Caco-2 (cell line): ENCODE results near the gene MICALL2. TPM values are rescaled to one million over a fixed set of nuclear protein-coding genes. Genes with fewer than 3 reads are reported as not detected.

Experiments
- BruUV-seq: library from RNA; stranded (reverse); fragments of 400-500 nt; replicated peaks from 2 replicates; lab custom pipeline; 2021; lab: Mats Ljungman, UMichigan
- CTCF ChIA-PET: fragments of 300-600 bp; sonication (Branson Sonifier 250); formaldehyde crosslinking; loops from one replicate; lab custom pipeline; 2022; ENCODE audit warnings: antibody characterized with exemption; lab: Charles Lee
- POLR2A ChIA-PET: fragments of 300-600 bp; sonication (Branson Sonifier 250); formaldehyde crosslinking; loops from one replicate; lab custom pipeline; 2022; ENCODE audit warnings: antibody characterized with exemption; lab: Charles Lee
- DNase-seq, 2 experiments: peaks; one replicate each; pipeline versions ENCODE4 v3.0.0 to v3.0.0-alpha.2; 2020 to 2022
- H3K27me3 ChIP-seq: replicated peaks from 2 replicates; pipeline ENCODE4 v1.6.0; 2011; ENCODE audit warnings: low read length; ENCODE audit not compliant: control insufficient read depth, insufficient read depth
- H3K36me3 ChIP-seq: 2 replicates; pipeline ENCODE4 v1.5.1; 2011; ENCODE audit warnings: low read length; ENCODE audit not compliant: control insufficient read depth, insufficient read depth
- H3K4me1 ChIP-seq: fragments of 250-450 bp; sonication (Bioruptor Pico); 2 replicates; pipeline ENCODE4 v1.5.1; 2020; ENCODE audit warnings: mild to moderate bottlenecking
- H3K4me3 ChIP-seq: 2 replicates; pipeline ENCODE4 v1.5.1; 2011; ENCODE audit warnings: low read depth, mild to moderate bottlenecking, control low read depth, low read length
- H3K9me3 ChIP-seq: fragments of 250-450 bp; sonication (Bioruptor Pico); 2 replicates; pipeline ENCODE4 v1.5.1; 2020; ENCODE audit warnings: mild to moderate bottlenecking, moderate library complexity
- H3K27ac Mint-ChIP-seq: one replicate; pipeline ENCODE4 v1.8.0; 2022; ENCODE audit warnings: mixed read lengths; ENCODE audit not compliant: unreplicated experiment
- H3K27me3 Mint-ChIP-seq: one replicate; pipeline ENCODE4 v1.8.0; 2022; ENCODE audit warnings: mixed read lengths; ENCODE audit not compliant: insufficient read depth, unreplicated experiment
- H3K36me3 Mint-ChIP-seq: one replicate; pipeline ENCODE4 v1.8.0; 2022; ENCODE audit warnings: mild to moderate bottlenecking, mixed read lengths; ENCODE audit not compliant: insufficient read depth, unreplicated experiment
- H3K4me1 Mint-ChIP-seq: one replicate; pipeline ENCODE4 v1.8.0; 2022; ENCODE audit warnings: low read depth, mixed read lengths; ENCODE audit not compliant: unreplicated experiment
- H3K4me3 Mint-ChIP-seq: one replicate; pipeline ENCODE4 v1.8.0; 2022; ENCODE audit warnings: mild to moderate bottlenecking, moderate library complexity, mixed read lengths; ENCODE audit not compliant: unreplicated experiment
- H3K9me3 Mint-ChIP-seq: one replicate; pipeline ENCODE4 v1.8.0; 2022; ENCODE audit warnings: mixed read lengths; ENCODE audit not compliant: unreplicated experiment
- intact Hi-C: fragments of 100-400 bp; cut with micrococcal nuclease; formaldehyde crosslinking; loops from one replicate; pipeline ENCODE4 v1.10.0; 2022; ENCODE audit not compliant: unreplicated experiment
- total RNA-seq: library from RNA; stranded (reverse); gene quantifications from 2 replicates; pipeline ENCODE4 v1.2.3, GENCODE V29; 2022
- TF ChIP-seq, protein P1 (sequence below), 2 experiments: fragments of 200-600 bp in 1 of 2; IDR thresholded peaks; 1 replicate in 1 of 2; 2 replicates in 1 of 2; pipeline versions ENCODE4 v1.5.1 to v1.8.0; 2011 to 2022; ENCODE audit warnings: antibody characterized with exemption in 1 of 2, control low read depth in 1 of 2, inconsistent platforms in 1 of 2, low read depth in 1 of 2, low read length in 1 of 2, mild to moderate bottlenecking in 1 of 2, moderate library complexity in 1 of 2; ENCODE audit not compliant: insufficient read depth in 1 of 2, severe bottlenecking in 1 of 2, unreplicated experiment in 1 of 2

The MICALL2 gene
- total RNA-seq, 1 experiment from 2014 or later = 14.7 TPM

DNA sequence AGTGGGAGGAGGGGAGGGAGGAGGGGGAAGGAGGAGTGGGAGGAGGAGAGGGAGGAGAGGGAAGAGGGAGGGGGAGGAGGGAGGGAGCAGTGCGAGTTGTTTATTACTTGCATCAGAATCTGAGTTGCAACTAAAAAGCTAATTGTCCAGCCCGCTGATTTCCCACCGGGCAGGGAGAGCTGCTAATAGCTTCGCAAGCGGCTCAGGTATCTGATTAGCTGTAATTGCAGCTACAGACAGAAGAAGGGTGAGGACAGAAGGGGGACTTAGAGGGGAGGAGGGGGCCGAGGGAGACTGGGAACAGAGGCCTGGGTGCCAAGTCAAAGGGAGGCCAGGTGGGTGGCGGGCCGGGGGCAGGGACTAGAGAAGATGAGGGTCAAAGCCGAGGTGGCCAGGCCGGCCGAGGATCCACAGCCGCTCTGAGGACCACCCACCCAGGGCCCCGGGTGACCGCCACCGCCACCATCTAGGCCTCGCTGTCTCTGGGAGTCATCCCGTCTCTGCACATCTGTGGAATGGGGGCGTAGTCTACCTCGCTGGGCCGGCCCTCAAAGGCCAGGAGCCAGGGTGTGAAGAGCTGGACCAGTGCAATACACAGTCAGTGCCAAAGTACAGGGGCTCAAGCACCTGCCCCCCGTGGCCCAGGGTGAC is 54.2 kb downstream of the MICALL2 start:
- no peaks in the 10 kb centered on the region for H3K4me1 Mint-ChIP-seq
- H3K36me3 Mint-ChIP-seq = no peaks in the 10 kb centered on the region
- no peak overlapping the region for H3K27ac Mint-ChIP-seq
- no peaks in the 10 kb centered on the region for H3K4me1 ChIP-seq
- no peaks in the 10 kb centered on the region; the same call in 1 of the 2 replicates for H3K27me3 ChIP-seq
- H3K9me3 Mint-ChIP-seq = no peaks in the 10 kb centered on the region
- intact Hi-C loops = no loop called here
- POLR2A ChIA-PET = no interaction called here
- TF ChIP-seq, protein P1, sequence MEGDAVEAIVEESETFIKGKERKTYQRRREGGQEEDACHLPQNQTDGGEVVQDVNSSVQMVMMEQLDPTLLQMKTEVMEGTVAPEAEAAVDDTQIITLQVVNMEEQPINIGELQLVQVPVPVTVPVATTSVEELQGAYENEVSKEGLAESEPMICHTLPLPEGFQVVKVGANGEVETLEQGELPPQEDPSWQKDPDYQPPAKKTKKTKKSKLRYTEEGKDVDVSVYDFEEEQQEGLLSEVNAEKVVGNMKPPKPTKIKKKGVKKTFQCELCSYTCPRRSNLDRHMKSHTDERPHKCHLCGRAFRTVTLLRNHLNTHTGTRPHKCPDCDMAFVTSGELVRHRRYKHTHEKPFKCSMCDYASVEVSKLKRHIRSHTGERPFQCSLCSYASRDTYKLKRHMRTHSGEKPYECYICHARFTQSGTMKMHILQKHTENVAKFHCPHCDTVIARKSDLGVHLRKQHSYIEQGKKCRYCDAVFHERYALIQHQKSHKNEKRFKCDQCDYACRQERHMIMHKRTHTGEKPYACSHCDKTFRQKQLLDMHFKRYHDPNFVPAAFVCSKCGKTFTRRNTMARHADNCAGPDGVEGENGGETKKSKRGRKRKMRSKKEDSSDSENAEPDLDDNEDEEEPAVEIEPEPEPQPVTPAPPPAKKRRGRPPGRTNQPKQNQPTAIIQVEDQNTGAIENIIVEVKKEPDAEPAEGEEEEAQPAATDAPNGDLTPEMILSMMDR (IDR thresholded peaks at IDR 0.05; ENCODE audit: insufficient read depth in 1 of 2, low read depth in 1 of 2, low read length in 1 of 2, severe bottlenecking in 1 of 2, unreplicated experiment in 1 of 2) = no peak
- H3K27me3 Mint-ChIP-seq = peaks cover 27% of the 10 kb centered on the region
- no peak overlapping the region for H3K4me3 Mint-ChIP-seq
- H3K4me3 ChIP-seq = no peak overlapping the region
- BruUV-seq = no TSS peak
- H3K9me3 ChIP-seq = no peaks in the 10 kb centered on the region
- H3K36me3 ChIP-seq = no peaks in the 10 kb centered on the region
- DNase-seq = no peak
- CTCF ChIA-PET = no interaction called here

GRCh38 chr7:1404460-1404809 is 54.8 kb downstream of the MICALL2 start:
- ChIA-PET POLR2A (no interaction called here), CTCF (no interaction called here)
- intact Hi-C loops = no loop called here
- no peak for DNase-seq
- H3K9me3 Mint-ChIP-seq = no peaks in the 10 kb centered on the region
- BruUV-seq = no TSS peak
- H3K27me3 ChIP-seq = no peaks in the 10 kb centered on the region; the same call in 1 of the 2 replicates
- no peaks in the 10 kb centered on the region for H3K36me3 Mint-ChIP-seq
- H3K4me1 ChIP-seq = no peaks in the 10 kb centered on the region
- no peaks in the 10 kb centered on the region for H3K4me1 Mint-ChIP-seq
- H3K27ac Mint-ChIP-seq = no peak overlapping the region
- no peak overlapping the region for H3K4me3 ChIP-seq
- no peaks in the 10 kb centered on the region for H3K9me3 ChIP-seq
- peaks cover 27% of the 10 kb centered on the region for H3K27me3 Mint-ChIP-seq
- H3K36me3 ChIP-seq = no peaks in the 10 kb centered on the region
- no peak overlapping the region for H3K4me3 Mint-ChIP-seq
- TF ChIP-seq, protein P1 (IDR thresholded peaks at IDR 0.05; ENCODE audit: insufficient read depth in 1 of 2, low read depth in 1 of 2, low read length in 1 of 2, severe bottlenecking in 1 of 2, unreplicated experiment in 1 of 2) = no peak

DNA sequence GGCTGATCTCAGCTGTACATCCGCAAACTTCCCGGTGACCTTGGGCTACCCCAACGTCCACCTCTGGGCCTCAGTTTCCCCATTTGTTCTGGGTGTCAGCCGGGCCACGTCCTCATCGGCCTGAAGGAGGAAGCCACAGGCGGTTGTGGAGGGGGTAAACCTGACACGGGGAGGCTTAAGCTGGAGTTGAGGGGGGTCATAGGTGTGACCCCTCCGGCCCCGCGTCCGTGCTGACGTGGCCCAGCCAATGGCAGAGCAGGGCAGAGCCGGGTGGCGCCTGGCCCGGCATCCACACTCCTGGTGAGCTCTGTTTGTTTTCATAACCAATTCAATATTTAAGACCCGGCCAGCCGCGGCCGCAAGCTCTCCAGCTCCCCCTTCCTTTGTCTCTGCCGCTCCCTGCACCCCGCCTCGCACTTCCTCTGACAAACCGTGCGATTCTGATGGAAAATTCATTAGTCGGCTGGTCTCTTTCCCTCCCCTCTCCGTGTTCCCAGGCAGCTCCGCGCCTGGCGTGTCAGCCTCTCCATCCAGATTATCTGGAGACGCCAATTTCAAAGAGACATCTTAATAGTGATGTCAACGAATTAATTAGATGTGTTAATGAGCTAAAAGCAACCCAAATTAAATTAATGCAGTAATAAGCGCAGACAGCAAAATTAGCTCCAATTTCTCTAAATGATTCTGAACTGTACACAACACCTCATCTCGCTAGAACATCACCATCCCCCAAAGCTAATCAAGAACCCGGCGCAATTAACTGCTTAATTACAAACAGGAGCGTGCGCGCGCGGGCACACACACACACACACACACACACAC is 55.4 kb downstream of the MICALL2 start:
- Mint-ChIP-seq H3K27me3 (peaks cover 27% of the 10 kb centered on the region), H3K36me3 (no peaks in the 10 kb centered on the region)

More for the DNA sequence above, 55.4 kb downstream of the MICALL2 start:
- Histone ChIP-seq H3K4me1 (no peaks in the 10 kb centered on the region), H3K27me3 (no peaks in the 10 kb centered on the region; the same call in 1 of the 2 replicates), H3K36me3 (no peaks in the 10 kb centered on the region), H3K9me3 (no peaks in the 10 kb centered on the region), H3K4me3 (no peak overlapping the region)
- no peaks in the 10 kb centered on the region for H3K4me1 Mint-ChIP-seq
- ChIA-PET POLR2A (no interaction called here), CTCF (no interaction called here)
- no peak overlapping the region for H3K27ac Mint-ChIP-seq
- intact Hi-C loops = no loop called here
- no peak overlapping the region for H3K4me3 Mint-ChIP-seq
- BruUV-seq = no TSS peak
- H3K9me3 Mint-ChIP-seq = no peaks in the 10 kb centered on the region
- no peak for DNase-seq
- TF ChIP-seq, protein P1 (IDR thresholded peaks at IDR 0.05; ENCODE audit: insufficient read depth in 1 of 2, low read depth in 1 of 2, low read length in 1 of 2, severe bottlenecking in 1 of 2, unreplicated experiment in 1 of 2) = no peak
